SK-N-SH (cell line): ENCODE data around the gene EDDM13. TPM values are rescaled to one million over a fixed set of nuclear protein-coding genes. Genes with fewer than 3 reads are reported as not detected.

Experiments used
- CTCF ChIA-PET: fragments of 300-600, 350-600 bp; formaldehyde crosslinking; extraction: SDS; loops from one replicate; lab custom pipeline; 2021; lab: Yijun Ruan, JAX
- POLR2A ChIA-PET: fragments of 350-600 bp; sonication (Branson Sonifier 250); formaldehyde crosslinking; extraction: SDS; loops from one replicate; lab custom pipeline; 2020; ENCODE audit warnings: antibody characterized with exemption, inconsistent platforms; lab: Yijun Ruan, JAX
- DNase-seq: peaks from one replicate; pipeline ENCODE4 v3.0.0; 2012
- H2AFZ ChIP-seq: fragments of 200-600 bp; sonication (generic); 2 replicates; pipeline ENCODE4 v1.8.1; 2016; ENCODE audit warnings: antibody characterized with exemption, mild to moderate bottlenecking, low read depth
- H3F3A ChIP-seq: fragments of 200-600 bp; sonication (generic); replicated peaks from 2 replicates; pipeline ENCODE3; 2016; ENCODE audit warnings: antibody characterized with exemption, mild to moderate bottlenecking; ENCODE audit not compliant: insufficient read depth
- H3K27ac ChIP-seq, 2 experiments: fragments of 200-500 bp in 1 of 2; fragments of 200-600 bp in 1 of 2; sonication (Bioruptor generic) in 1 of 2; sonication (generic), shearing (Covaris generic) in 1 of 2; 2 replicates each; pipeline versions ENCODE4 v1.5.1 to v1.6.1; 2014 to 2016; ENCODE audit warnings: low read depth in 2 of 2, inconsistent platforms in 1 of 2, low read length in 1 of 2, mild to moderate bottlenecking in 1 of 2, mixed read lengths in 1 of 2
- H3K27me3 ChIP-seq: fragments of 200-600 bp; sonication (generic), shearing (Covaris generic); 2 replicates; pipeline ENCODE4 v1.6.1; 2016; ENCODE audit warnings: mixed run types; ENCODE audit not compliant: insufficient read depth
- H3K36me3 ChIP-seq, 2 experiments: fragments of 200-500 bp in 1 of 2; fragments of 200-600 bp in 1 of 2; sonication (Bioruptor generic) in 1 of 2; sonication (generic) in 1 of 2; replicated peaks in 1 of 2; 2 replicates each; pipeline versions ENCODE3 to v1.5.1; 2014 to 2016; ENCODE audit warnings: low read length in 1 of 2, mild to moderate bottlenecking in 1 of 2; ENCODE audit not compliant: insufficient read depth in 2 of 2, control insufficient read depth in 1 of 2
- H3K4me1 ChIP-seq, 2 experiments: fragments of 200-500 bp in 1 of 2; fragments of 200-600 bp in 1 of 2; sonication (Bioruptor generic) in 1 of 2; sonication (generic), shearing (Covaris generic) in 1 of 2; 2 replicates each; pipeline versions ENCODE4 v1.5.1 to v1.6.1; 2014 to 2016; ENCODE audit warnings: low read depth in 1 of 2, low read length in 1 of 2, mixed run types in 1 of 2; ENCODE audit not compliant: insufficient read depth in 2 of 2, control insufficient read depth in 1 of 2
- H3K4me2 ChIP-seq: fragments of 200-600 bp; sonication (generic), shearing (Covaris generic); 2 replicates; pipeline ENCODE4 v1.6.1; 2017; ENCODE audit warnings: mixed run types
- H3K4me3 ChIP-seq, 2 experiments: fragments of 200-500 bp in 1 of 2; fragments of 200-600 bp in 1 of 2; sonication (Bioruptor generic) in 1 of 2; sonication (generic), shearing (Covaris generic) in 1 of 2; 2 replicates each; pipeline versions ENCODE4 v1.5.1 to v1.8.1; 2014 to 2016; ENCODE audit warnings: low read depth in 2 of 2, inconsistent platforms in 1 of 2, low read length in 1 of 2, mild to moderate bottlenecking in 1 of 2, mixed read lengths in 1 of 2, moderate library complexity in 1 of 2
- H3K79me2 ChIP-seq: fragments of 200-600 bp; sonication (generic); 2 replicates; pipeline ENCODE4 v1.8.1; 2017; ENCODE audit warnings: mild to moderate bottlenecking; ENCODE audit not compliant: insufficient read depth
- H3K9ac ChIP-seq: fragments of 200-600 bp; sonication (generic); 2 replicates; pipeline ENCODE4 v1.6.1; 2017; ENCODE audit warnings: mixed run types
- H3K9me2 ChIP-seq: fragments of 200-600 bp; sonication (generic); 2 replicates; pipeline ENCODE4 v1.6.1; 2017; ENCODE audit warnings: mixed run types
- H3K9me3 ChIP-seq: fragments of 200-600 bp; sonication (generic); 2 replicates; pipeline ENCODE4 v1.6.1; 2017; ENCODE audit warnings: mixed run types, mild to moderate bottlenecking, moderate library complexity
- H4K20me1 ChIP-seq: fragments of 200-600 bp; sonication (generic); 2 replicates; pipeline ENCODE4 v1.6.1; 2017; ENCODE audit warnings: mild to moderate bottlenecking, mixed run types; ENCODE audit not compliant: insufficient read depth
- CHD2 ChIP-seq: fragments of 150-350 bp; IDR thresholded peaks from 2 replicates; pipeline ENCODE4 v1.6.1; 2018; ENCODE audit warnings: low read length; ENCODE audit not compliant: partially characterized antibody
- EP300 ChIP-seq, 2 experiments: IDR thresholded peaks; 2 replicates each; pipeline versions ENCODE4 v1.4.0 to v1.6.1; 2012; ENCODE audit warnings: borderline replicate concordance in 1 of 2, low read depth in 1 of 2, low read length in 1 of 2
- GATA2 ChIP-seq: sonication (generic); formaldehyde crosslinking; IDR thresholded peaks from 2 replicates; pipeline ENCODE4 v1.5.0; 2020; ENCODE audit warnings: mild to moderate bottlenecking, missing genetic modification reagents
- REST ChIP-seq: IDR thresholded peaks from 2 replicates; pipeline ENCODE4 v1.6.1; 2012; ENCODE audit warnings: mild to moderate bottlenecking, low read depth, low read length, moderate library complexity
- TAF1 ChIP-seq: IDR thresholded peaks from 2 replicates; pipeline ENCODE4 v1.6.1; 2012; ENCODE audit warnings: low read depth, mild to moderate bottlenecking, low read length, moderate library complexity, borderline replicate concordance
- USF2 ChIP-seq: fragments of 150-350 bp; IDR thresholded peaks from 2 replicates; pipeline ENCODE4 v1.6.1; 2017; ENCODE audit warnings: antibody characterized with exemption, low read length, low read depth, borderline replicate concordance
- YY1 ChIP-seq: IDR thresholded peaks from 2 replicates; pipeline ENCODE4 v1.4.0; 2012; ENCODE audit warnings: low read depth, mild to moderate bottlenecking
- WGBS: methylation state at CpG from one replicate; pipeline ENCODE4 v1.1.6; 2017; ENCODE audit warnings: low lambda C conversion rate; 5-methylcytosine and 5-hydroxymethylcytosine counted together
- polyA plus RNA-seq, 3 experiments: library from polyadenylated mRNA; depleted of rRNA; stranded (reverse); fragments of >200 nt; gene quantifications; 2 replicates each; pipeline ENCODE4 v1.2.3, GENCODE V29; 2012

Gene EDDM13
- polyA plus RNA-seq, 1 of the 3 experiments (the other 2 are of a cell fraction) = not detected

- TF ChIP-seq USF2 = no peak
- no peak for TF ChIP-seq TAF1
- TF ChIP-seq EP300 (IDR thresholded peaks at IDR 0.05; ENCODE audit: borderline replicate concordance in 1 of 2, low read depth in 1 of 2, low read length in 1 of 2) = no peak
- TF ChIP-seq CHD2 = no peak
- DNase-seq = no peak
- Histone ChIP-seq H3K9me2 (no peaks in the 10 kb centered on the region), H3K4me2 (no peak overlapping the region), H3K4me1 (peaks cover under 1 to 6% of the 10 kb centered on the region in 2 experiments; a peak in 2 of 4 replicates), H3K79me2 (no peaks in the 10 kb centered on the region), H3K36me3 (no peaks in the 10 kb centered on the region), H3K27me3 (no peaks in the 10 kb centered on the region), H3K9ac (no peak overlapping the region), H2AFZ (no peak overlapping the region), H3K9me3 (no peaks in the 10 kb centered on the region), H4K20me1 (no peaks in the 10 kb centered on the region), H3F3A (no peaks in the 10 kb centered on the region), H3K4me3 (no peak overlapping the region), H3K27ac (no peak overlapping the region)
- POLR2A ChIA-PET = no interaction called here
- CTCF ChIA-PET = interaction anchor here (0.9 to 3.4 kb wide), 6 partner anchors 13 to 190 kb away, joined by 3 to 17 read pairs (median 4); no protein-coding TSS in a partner anchor
- 76% methylated on average over 3 of the region's 3 CpGs for WGBS
Observed at GRCh38 chr19:56266051-56266450, 6.5 kb upstream of the EDDM13 start.

GRCh38 chr19:56269348-56269747 lies 3.2 kb upstream of the EDDM13 start:
- H2AFZ ChIP-seq = no peak overlapping the region
- ChIA-PET CTCF (interaction anchor here (1.0 to 3.5 kb wide), 5 partner anchors 13 to 97 kb away, joined by 3 to 20 read pairs (median 3); no protein-coding TSS in a partner anchor), POLR2A (no interaction called here)
- no peak for TF ChIP-seq YY1
- 93% methylated on average over 6 of the region's 6 CpGs for WGBS
- H3K4me2 ChIP-seq = no peak overlapping the region
- H4K20me1 ChIP-seq = no peaks in the 10 kb centered on the region
- H3K9ac ChIP-seq = no peak overlapping the region
- H3K4me1 ChIP-seq = peaks cover 12 to 22% of the 10 kb centered on the region in 2 experiments
- H3F3A ChIP-seq = peaks cover 25% of the 10 kb centered on the region
- H3K9me2 ChIP-seq = no peaks in the 10 kb centered on the region
- no peaks in the 10 kb centered on the region for H3K9me3 ChIP-seq
- H3K4me3 ChIP-seq = no peak overlapping the region
- no peaks in the 10 kb centered on the region for H3K27me3 ChIP-seq
- no peak for DNase-seq
- no peak overlapping the region for H3K27ac ChIP-seq
- no peaks in the 10 kb centered on the region for H3K79me2 ChIP-seq
- no peaks in the 10 kb centered on the region for H3K36me3 ChIP-seq

DNA sequence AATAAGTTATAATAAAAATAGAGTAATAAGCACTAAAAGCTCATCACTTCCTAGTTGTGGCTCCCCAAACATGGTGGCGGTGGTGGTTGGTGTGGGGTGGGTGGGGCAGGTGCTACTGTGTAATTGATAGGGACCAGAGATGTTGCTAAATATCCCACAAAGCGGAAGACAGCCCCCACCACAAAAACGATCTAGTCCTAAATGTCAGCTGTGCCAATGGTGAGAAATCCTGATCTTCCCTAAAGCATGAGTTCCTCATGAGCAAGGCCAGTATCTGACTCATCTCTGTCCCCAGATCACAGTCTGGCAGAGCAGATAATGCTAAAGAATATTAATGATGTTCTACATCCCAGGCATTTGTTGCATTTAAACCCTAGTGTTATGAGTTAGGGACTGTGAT lies 1.9 kb upstream of the EDDM13 start:
- Histone ChIP-seq H3K9ac (no peak overlapping the region), H3K9me2 (no peaks in the 10 kb centered on the region)
- 0 out of 2 replicates have a peak, but pooled peaks have one; percentile 14 for TF ChIP-seq GATA2 (CRISPR knock-in tag)
- no peak for TF ChIP-seq REST
- TF ChIP-seq, all 33 proteins: peak for 1
- Histone ChIP-seq H3K4me2 (no peak overlapping the region), H3F3A (peaks cover 35% of the 10 kb centered on the region), H3K27me3 (no peaks in the 10 kb centered on the region), H3K27ac (no peak overlapping the region), H3K4me1 (peaks cover 12 to 22% of the 10 kb centered on the region in 2 experiments), H3K36me3 (no peaks in the 10 kb centered on the region), H3K4me3 (no peak overlapping the region), H3K9me3 (no peaks in the 10 kb centered on the region), H4K20me1 (no peaks in the 10 kb centered on the region), H2AFZ (no peak overlapping the region), H3K79me2 (no peaks in the 10 kb centered on the region)
- DNase-seq = no peak
- POLR2A ChIA-PET = no interaction called here
- WGBS = 66% methylated on average over 3 of the region's 3 CpGs
- CTCF ChIA-PET = interaction anchor here (1.1 to 3.5 kb wide), 8 partner anchors 9 to 204 kb away, joined by 3 to 20 read pairs (median 4); no protein-coding TSS in a partner anchor
